ENCODE data around the gene PHF23.
A peak's percentile ranks its signal among the peaks of the same experiment; 100 is the strongest.

The PHF23 gene

DNA sequence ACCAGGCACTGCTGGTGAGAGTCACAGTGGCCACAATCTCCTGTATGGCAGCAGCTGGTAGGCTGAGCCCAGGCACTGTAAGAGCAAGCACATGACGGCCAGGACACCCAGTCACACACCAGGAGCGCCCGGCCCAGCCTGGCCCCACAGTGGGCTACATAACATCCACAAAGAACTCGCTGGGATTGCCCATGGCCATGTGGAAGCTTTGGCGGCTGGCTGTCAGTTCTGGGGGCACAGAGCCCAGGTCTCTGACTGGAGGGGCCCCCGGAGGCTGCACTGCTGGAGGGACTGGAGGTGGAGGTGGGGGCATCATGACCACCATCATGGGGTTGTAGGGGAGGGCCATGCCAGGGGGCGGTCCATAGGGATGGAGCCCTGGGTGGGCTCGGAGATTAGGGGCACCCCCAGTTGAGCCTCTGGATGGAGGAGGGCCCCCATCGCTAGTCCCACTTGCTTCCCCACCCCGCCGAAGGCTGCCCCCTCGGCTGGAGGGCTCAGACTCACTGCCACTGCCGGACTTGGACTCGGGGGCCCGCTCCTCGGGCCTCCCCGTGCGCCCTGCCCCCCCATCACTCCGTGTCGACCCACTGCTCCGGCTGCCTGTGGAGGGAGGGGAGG lies 13.4 kb downstream of the PHF23 start:
- DNase-seq: no peak
- TF ChIP-seq GATA1 (IDR thresholded peaks at IDR 0.05; ENCODE audit: low read depth, low read length): no peak
- no peak for TF ChIP-seq POLR2A (IDR thresholded peaks at IDR 0.05; ENCODE audit: low read length)

DNA sequence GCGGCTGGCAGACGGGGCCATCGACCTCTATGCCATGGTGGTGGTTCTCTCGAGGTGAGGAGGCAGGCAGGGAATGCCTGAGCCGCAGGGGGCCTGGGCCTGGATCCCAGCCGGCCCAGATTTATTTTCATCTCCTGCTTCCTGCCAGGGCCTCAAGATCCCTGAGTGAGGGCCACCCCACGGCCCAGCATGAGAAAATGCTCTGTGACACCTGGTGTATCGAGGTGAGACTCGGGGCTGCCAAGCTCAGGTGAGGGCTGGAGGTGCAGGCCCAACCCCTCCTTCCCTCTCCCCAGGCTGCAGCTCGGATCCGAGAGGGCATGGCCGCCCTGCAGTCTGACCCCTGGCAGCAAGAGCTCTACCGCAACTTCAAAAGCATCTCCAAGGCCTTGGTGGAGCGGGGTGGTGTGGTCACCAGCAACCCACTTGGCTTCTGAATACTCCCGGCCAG lies 14.6 kb downstream of the PHF23 start:
- DNase-seq: no peak
- TF ChIP-seq POLR2A (IDR thresholded peaks at IDR 0.05; ENCODE audit: low read length): no peak
- no peak for TF ChIP-seq GATA1 (IDR thresholded peaks at IDR 0.05; ENCODE audit: low read depth, low read length)

DNA sequence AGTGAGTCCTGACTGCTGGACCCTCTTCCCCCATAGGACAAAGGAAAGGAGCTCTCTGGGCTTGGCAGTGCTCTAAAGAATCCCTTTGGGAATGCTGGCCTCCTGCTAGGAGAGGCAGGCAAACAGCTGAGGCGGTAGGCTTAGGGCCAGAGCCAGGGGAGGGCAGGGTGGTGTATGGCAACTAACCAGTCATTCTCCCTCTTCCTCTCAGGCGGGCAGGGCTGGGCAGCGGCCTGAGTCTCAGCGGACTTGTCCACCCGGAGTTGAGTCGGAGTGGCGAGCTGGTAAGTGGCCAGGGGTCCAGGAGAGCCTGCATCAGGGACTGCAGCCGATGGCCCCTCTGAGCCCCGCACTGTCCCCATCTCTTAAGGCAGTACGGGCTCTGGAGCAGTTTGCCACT lies 15.1 kb downstream of the PHF23 start:
- no peak for DNase-seq
- TF ChIP-seq GATA1 (IDR thresholded peaks at IDR 0.05; ENCODE audit: low read depth, low read length): no peak
- TF ChIP-seq POLR2A (IDR thresholded peaks at IDR 0.05; ENCODE audit: low read length): no peak

DNA sequence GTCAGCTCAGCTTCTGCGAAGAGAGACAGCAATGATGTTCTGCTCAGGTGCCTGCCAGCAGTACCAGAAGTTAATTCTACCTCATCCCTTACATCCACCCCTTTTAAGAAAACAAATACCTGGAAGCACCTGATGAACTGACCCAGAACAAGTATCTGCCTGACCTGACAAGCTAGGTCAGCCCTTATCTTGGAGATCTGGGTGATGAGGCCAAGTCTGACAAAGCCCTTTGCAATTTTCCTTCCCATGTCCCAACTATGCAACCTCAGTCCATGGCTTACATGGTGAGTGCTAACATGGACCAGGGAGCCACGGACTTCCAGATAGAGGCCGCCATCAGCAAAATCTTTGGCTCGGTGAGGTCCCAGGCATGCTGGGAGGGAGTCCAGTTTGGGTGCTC lies 15.9 kb downstream of the PHF23 start:
- no peak for DNase-seq
- no peak for TF ChIP-seq POLR2A (IDR thresholded peaks at IDR 0.05; ENCODE audit: low read length)
- TF ChIP-seq GATA1 (IDR thresholded peaks at IDR 0.05; ENCODE audit: low read depth, low read length): no peak

DNA sequence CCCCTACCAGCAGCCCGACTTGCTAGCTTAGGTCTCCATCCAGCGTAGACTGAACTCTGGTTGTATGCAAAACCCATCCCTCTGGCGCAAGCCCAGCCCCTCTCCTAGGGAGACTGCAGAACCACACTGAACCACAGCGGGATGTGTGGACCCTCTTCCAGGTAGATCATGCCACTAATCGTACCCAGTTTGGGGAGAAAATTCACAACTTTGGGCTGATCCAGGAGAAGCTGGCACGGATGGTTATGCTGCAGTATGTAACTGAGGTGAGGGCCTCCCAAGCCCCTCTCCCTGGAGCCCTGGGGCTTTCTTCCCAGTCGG lies 16.3 kb downstream of the PHF23 start:
- TF ChIP-seq GATA1 (IDR thresholded peaks at IDR 0.05; ENCODE audit: low read depth, low read length) (no peak), POLR2A (IDR thresholded peaks at IDR 0.05; ENCODE audit: low read length) (peak; percentile 22)
- no peak for DNase-seq

DNA sequence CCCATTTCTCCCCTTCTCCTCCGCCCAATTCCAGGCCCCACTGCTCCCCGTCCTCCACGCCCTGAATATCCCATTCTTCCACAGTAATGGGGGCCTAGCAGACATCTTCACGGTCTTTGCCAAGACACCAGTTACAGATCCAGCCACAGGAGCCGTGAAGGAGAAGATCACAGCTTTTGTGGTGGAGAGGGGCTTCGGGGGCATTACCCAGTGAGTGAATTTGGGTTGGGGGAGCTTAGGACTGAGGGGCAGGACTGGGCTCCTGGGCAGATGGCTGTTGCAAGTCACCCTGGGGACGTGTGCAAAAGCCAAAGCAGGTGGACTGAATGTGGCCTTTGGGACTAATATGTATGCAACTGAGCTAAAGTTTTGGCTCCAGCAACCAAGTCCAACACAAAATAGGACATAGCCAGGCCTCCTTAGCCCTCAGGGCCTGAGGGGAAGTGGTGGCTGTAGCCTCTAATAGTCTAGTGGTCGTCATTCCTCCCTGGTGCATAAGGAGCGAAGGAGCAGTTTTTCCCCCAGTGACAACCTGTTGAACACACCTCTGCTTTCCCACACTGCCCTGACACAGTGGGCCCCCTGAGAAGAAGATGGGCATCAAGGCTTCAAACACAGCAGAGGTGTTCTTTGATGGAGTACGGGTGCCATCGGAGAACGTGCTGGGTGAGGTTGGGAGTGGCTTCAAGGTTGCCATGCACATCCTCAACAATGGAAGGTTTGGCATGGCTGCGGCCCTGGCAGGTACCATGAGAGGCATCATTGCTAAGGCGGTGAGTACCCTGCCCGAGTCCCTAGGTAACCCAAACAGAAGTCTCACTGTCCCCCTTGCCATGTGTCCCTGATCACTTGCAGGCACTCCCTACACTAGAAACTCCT lies 16.9 kb downstream of the PHF23 start:
- TF ChIP-seq GATA1 (IDR thresholded peaks at IDR 0.05; ENCODE audit: low read depth, low read length): no peak
- TF ChIP-seq POLR2A (IDR thresholded peaks at IDR 0.05; ENCODE audit: low read length): peak; percentile 32
- DNase-seq: no peak

DNA sequence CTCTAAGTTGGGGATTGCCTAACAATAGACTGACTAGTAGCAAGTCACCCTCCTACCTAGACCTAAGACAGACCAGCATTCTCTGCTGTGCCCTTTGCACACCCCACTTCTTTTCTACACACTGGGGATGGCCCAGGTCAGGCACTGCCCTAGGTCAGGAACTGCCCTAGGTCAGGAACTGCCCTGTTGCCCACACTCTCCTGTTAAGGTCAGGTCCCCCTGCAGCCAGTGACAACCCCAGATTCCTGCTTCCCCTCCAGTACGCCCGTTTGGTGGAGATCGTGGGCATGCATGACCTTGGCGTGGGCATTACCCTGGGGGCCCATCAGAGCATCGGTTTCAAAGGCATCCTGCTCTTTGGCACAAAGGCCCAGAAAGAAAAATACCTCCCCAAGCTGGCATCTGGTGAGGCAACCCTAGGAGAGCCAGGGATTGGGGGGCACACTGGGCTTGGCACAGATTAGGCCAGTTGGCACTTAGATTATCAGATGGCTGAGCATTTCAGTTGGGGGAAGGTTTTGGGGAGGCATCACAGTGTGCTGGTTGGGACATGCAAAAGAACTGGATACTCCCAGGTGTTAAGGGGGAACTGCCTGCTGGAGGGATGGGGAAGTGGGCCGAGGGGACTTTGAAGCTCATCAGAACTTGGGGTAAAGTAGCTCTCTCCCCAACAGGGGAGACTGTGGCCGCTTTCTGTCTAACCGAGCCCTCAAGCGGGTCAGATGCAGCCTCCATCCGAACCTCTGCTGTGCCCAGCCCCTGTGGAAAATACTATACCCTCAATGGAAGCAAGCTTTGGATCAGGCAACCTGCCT lies 17.8 kb downstream of the PHF23 start:
- DNase-seq: no peak
- no peak for TF ChIP-seq GATA1 (IDR thresholded peaks at IDR 0.05; ENCODE audit: low read depth, low read length)
- peak; percentile 36 for TF ChIP-seq POLR2A (IDR thresholded peaks at IDR 0.05; ENCODE audit: low read length)

DNA sequence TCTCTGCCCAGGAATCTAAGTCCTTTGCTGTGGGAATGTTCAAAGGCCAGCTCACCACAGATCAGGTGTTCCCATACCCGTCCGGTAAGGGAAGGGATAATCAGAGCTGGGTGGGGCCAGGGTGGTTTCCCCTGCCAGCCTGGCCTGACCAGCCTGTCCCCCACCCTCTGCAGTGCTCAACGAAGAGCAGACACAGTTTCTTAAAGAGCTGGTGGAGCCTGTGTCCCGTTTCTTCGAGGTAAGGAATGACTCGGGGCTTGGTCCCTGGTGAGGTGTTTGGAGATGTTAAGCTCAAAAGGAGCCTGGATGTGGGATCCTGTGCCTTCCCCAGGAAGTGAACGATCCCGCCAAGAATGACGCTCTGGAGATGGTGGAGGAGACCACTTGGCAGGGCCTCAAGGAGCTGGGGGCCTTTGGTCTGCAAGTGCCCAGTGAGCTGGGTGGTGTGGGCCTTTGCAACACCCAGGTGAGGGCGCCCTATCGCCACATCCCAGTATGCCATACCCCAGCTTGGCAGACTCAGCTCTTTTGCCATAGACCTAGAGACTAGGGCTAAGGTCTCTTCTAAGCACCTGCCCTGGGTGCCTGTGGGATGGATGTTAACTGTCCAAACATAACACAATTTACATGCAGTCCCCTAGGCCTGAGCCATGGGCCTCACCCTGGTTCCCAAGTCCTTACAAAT lies 18.5 kb downstream of the PHF23 start:
- peak; percentile 78 to 81 for DNase-seq
- TF ChIP-seq POLR2A (IDR thresholded peaks at IDR 0.05; ENCODE audit: low read length): no peak
- TF ChIP-seq GATA1 (IDR thresholded peaks at IDR 0.05; ENCODE audit: low read depth, low read length): no peak

DNA sequence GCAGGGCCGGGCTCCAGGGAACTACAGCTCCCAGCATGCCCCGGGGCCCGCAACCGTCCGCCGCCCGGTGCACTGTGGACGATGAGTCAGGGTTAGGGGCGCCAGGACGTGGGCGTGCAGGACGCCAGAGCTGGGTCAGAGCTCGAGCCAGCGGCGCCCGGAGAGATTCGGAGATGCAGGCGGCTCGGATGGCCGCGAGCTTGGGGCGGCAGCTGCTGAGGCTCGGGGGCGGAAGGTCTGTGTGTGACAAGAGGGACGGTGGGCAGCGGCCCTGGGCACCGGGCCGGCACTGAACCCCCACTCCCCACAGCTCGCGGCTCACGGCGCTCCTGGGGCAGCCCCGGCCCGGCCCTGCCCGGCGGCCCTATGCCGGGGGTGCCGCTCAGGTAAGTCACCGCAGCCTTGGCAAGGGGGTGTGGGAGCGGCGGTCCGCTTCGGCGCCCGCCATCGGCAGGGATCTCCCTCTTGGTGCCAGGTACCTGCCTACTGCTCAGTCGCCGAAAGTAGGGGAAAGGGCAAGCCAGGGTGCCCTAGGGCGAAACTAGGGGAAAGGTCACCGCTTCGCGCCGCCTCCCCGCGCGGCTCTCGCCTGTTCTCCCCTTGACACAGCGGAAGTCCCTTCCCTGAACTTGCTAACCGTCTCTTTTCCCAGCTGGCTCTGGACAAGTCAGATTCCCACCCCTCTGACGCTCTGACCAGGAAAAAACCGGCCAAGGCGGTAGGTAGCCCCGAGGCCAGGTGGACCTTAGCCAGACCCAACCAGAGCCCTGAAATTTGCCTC lies 19.3 kb downstream of the PHF23 start, which contains the start of the genes ACADVL and DLG4:
Gene ACADVL (plus strand): TSS at position 127 of the 781 bp plus-strand sequence. CDS start 47 bp downstream, at position 174.
Gene DLG4 (minus strand): TSS at position 25 of the 781 bp plus-strand sequence.
- DNase-seq: peak; percentile 84 to 92
- TF ChIP-seq POLR2A (IDR thresholded peaks at IDR 0.05; ENCODE audit: low read length) (peak; percentile 75), GATA1 (IDR thresholded peaks at IDR 0.05; ENCODE audit: low read depth, low read length) (no peak)

DNA sequence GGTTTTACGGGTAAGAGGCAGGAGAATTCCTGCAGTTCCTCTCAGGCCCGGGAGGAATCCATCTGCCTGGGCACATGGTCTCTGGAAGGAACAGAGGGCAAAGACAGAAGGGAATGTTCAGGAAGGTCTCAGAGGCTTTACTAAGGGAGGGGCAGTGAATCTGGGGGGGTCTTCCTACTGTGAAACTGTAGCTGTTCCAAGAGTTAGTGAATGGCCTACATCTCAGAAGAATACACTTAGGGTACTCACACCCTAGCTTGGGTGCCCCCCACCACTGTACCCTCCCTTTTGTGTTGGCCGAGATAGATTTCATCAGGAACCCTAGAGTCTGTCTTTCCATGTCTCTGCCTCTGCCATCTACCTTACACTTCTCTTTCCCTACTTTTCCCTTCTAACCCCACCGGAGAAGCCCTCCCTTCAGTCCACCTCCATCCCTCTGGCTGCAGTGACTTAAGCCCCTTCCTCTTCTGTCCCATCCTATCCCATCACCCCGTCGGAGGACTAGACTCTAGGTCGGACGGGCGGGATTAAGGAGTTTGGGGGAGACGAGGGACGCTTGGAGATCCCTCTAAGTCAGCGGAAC lies 19.9 kb downstream of the PHF23 start:
- TF ChIP-seq POLR2A (IDR thresholded peaks at IDR 0.05; ENCODE audit: low read length): no peak
- no peak for TF ChIP-seq GATA1 (IDR thresholded peaks at IDR 0.05; ENCODE audit: low read depth, low read length)
- DNase-seq: no peak

DNA sequence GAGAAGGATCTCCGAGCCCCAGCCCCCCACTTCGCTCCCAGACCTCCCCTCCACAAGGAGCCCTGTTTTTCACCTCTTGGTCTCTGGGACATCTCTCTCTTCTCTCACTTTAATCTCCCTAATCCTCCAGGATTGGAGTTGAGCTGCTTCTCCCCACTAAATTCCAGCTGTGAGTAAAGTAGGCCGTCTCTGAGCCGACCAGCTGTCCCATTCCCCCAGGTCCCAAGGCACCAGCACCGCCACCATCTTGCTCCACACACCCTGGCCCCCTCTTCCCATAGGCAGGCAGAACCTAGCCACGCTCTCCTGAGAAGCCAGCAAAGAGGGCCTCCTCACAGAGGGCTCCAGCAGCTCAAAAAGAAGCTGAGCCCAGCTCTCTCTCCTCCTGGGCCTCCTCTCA lies 20.5 kb downstream of the PHF23 start:
- DNase-seq: no peak
- TF ChIP-seq POLR2A (IDR thresholded peaks at IDR 0.05; ENCODE audit: low read length): no peak
- TF ChIP-seq GATA1 (IDR thresholded peaks at IDR 0.05; ENCODE audit: low read depth, low read length): no peak

DNA sequence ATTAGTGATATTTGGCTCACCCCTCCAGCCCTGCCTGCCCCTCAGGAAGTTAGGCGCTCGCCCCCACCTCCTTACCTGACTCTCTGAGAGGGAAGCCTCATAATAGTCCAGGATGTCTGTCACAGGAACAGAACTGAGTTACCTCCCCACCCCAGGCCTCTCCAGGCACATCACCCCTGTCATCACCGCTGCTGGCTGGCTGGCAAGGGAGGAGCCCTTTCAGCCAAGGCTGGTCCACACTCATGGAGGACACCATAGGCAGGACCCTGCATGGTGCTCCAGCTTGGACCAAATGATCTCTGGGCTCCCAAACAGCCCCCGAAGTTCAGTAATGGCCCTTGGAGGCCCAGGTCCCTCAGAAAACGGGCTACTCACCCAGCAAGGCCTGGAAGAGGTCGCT lies 21.1 kb downstream of the PHF23 start:
- DNase-seq: no peak
- no peak for TF ChIP-seq GATA1 (IDR thresholded peaks at IDR 0.05; ENCODE audit: low read depth, low read length)
- TF ChIP-seq POLR2A (IDR thresholded peaks at IDR 0.05; ENCODE audit: low read length): peak; percentile 15

Data from erythroblast (primary cell).